GM12801 (cell line): Measurements from ENCODE around the gene TRAF3.

Experiments
- TF ChIP-seq, protein P1 (sequence below): IDR thresholded peaks from one replicate; pipeline ENCODE4 v1.5.1; 2011; ENCODE audit warnings: control low read depth; ENCODE audit not compliant: insufficient read length; ENCODE audit errors: extremely low read depth

Gene TRAF3, protein sequence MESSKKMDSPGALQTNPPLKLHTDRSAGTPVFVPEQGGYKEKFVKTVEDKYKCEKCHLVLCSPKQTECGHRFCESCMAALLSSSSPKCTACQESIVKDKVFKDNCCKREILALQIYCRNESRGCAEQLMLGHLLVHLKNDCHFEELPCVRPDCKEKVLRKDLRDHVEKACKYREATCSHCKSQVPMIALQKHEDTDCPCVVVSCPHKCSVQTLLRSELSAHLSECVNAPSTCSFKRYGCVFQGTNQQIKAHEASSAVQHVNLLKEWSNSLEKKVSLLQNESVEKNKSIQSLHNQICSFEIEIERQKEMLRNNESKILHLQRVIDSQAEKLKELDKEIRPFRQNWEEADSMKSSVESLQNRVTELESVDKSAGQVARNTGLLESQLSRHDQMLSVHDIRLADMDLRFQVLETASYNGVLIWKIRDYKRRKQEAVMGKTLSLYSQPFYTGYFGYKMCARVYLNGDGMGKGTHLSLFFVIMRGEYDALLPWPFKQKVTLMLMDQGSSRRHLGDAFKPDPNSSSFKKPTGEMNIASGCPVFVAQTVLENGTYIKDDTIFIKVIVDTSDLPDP

DNA sequence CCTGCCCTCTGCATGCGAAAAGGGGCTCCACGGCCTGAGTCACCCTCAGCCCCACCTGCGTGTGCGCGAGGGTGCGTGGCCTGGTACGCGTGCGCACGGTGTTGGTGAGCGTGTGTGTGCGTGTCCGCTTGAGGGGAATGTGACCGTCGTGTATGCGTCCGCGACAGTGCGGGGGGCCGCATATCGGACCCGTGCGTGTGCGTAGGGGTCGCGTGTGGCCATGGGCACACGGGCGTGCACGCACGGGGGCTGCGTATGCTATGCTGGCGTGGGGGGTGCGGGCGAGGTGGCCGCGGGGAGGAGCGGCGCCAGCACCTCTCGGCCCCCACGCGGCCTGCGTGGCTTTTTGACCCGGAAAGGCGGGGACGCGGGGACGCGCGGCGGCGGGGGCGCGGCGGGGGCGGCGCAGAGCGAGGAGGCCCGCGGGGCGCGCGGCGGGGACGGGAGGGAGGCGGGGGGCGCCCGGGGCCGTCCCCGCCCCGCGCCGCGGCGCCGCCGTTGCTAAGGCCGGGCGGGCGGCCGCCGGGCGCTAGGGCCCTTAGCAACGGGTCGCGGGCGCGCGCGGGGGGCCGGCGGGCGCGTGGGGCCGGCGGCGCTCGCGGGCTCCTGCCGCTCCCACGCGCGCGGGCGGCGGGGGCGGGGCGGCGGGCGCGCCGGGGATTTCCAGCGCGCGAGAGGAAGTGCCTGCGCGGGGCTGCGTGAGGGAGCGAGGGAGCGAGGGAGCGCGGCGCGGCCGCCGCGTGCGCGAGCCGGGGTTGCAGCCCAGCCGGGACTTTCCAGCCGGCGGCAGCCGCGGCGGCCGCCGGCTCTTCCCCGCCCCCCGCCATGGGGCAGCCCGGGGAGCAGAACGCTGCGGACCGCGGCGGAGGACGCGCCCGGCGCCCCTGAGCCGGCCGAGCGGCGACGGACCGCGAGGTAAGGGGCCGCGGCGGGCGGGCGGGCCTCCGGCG lies at the start of gene TRAF3:
Gene TRAF3 (plus strand): TSS at position 689 of the 950 bp plus-strand sequence. CDS start 92,753 bp downstream, outside the sequence.
- TF ChIP-seq, protein P1, sequence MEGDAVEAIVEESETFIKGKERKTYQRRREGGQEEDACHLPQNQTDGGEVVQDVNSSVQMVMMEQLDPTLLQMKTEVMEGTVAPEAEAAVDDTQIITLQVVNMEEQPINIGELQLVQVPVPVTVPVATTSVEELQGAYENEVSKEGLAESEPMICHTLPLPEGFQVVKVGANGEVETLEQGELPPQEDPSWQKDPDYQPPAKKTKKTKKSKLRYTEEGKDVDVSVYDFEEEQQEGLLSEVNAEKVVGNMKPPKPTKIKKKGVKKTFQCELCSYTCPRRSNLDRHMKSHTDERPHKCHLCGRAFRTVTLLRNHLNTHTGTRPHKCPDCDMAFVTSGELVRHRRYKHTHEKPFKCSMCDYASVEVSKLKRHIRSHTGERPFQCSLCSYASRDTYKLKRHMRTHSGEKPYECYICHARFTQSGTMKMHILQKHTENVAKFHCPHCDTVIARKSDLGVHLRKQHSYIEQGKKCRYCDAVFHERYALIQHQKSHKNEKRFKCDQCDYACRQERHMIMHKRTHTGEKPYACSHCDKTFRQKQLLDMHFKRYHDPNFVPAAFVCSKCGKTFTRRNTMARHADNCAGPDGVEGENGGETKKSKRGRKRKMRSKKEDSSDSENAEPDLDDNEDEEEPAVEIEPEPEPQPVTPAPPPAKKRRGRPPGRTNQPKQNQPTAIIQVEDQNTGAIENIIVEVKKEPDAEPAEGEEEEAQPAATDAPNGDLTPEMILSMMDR, result no peak

DNA sequence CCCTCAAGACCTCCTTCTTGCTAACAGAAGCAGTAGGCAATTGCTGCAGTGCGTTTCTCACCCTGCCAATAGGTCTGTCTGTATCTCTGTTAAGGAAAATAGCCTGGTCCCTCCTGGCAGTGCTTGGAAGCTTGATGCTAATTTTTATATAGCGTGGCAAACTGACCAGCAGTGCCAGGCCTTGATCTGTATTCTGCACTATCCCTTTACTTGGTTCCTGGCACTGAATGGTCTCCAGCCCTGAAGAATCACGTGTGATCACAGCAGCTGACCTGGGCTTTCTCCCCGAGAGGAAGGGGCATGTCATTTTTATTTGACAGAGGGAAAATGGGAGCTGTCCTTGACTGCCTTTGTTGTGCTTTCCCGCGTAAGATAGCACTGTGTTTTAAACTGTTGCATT lies 48.7 kb upstream of the TRAF3 start:
- TF ChIP-seq, protein P1, result no peak

DNA sequence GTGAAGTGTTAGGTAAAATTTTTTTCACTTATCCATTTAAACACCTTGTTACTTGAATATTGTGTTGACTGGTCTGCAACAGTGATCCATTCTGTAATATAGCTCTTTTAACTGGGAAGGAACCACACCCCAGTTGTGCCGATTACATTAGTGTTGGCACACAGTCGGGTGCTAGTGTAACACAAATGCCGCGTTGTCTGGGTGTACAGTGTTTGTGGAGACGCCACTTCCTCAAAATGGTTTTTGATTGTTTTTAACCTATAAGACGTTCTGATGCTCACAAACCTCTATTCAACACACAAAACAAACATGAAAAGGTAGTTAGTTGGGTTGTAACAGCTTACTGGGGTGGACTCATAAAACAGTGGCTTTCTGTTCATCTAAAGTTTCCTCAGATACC lies 48.0 kb upstream of the TRAF3 start:
- TF ChIP-seq, protein P1, result no peak

DNA sequence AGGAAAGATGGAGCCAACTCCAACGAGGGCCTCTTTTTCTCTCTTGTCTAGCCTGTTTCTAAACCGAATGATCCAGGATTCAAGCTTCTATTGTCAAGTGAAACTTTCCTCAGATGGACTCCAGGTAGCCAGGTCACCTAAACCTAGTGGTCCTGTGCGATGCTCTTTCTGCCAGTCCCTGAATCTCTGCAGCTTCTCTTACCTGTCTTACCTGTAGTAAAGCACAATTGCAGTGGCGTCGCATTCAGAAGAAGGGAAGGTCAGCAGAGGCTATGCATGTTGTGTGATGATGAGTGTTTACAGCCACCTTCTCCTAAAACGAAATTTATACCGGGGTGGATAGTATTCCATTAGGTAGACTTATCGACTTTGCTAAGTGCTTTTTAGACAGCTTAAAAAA lies 47.4 kb upstream of the TRAF3 start:
- TF ChIP-seq, protein P1, result no peak

DNA sequence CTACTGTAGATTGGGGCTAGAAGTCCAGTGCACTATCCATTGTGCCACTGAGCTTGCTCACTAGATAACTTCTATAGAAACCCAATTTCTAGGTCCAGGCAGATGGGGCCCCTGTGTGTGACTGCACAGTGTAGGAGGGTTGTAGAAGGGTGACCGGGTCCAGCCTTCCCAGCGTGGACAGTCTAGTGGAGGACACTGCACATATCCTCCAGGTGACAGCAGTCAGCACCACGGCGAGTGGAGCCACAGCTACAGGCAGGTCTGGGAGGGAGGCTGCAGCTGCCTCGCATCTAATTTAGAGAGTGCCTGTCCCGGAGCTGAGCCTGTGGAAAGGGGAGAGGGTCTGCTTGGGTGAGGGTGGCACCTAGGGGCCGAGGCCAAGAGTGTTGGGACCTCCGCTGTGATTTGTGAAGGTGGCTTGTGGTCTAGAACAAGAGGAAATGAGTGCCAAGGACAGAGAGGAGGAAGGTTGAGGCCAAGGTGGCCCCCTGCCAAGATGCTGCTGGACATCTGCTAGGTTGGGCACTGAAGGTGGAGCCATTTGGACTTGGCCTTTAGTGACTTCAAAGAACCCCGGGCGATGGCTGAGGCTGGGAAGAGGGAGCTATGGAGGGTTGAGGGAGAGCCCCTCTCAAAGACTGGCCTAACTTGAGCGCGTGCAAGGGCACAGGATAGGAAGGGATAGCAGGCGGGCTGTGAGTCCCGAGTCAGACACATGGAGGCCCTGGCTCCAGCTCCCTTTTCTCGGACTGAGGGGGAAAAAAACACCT lies 46.0 kb upstream of the TRAF3 start:
- TF ChIP-seq, protein P1, result no peak

DNA sequence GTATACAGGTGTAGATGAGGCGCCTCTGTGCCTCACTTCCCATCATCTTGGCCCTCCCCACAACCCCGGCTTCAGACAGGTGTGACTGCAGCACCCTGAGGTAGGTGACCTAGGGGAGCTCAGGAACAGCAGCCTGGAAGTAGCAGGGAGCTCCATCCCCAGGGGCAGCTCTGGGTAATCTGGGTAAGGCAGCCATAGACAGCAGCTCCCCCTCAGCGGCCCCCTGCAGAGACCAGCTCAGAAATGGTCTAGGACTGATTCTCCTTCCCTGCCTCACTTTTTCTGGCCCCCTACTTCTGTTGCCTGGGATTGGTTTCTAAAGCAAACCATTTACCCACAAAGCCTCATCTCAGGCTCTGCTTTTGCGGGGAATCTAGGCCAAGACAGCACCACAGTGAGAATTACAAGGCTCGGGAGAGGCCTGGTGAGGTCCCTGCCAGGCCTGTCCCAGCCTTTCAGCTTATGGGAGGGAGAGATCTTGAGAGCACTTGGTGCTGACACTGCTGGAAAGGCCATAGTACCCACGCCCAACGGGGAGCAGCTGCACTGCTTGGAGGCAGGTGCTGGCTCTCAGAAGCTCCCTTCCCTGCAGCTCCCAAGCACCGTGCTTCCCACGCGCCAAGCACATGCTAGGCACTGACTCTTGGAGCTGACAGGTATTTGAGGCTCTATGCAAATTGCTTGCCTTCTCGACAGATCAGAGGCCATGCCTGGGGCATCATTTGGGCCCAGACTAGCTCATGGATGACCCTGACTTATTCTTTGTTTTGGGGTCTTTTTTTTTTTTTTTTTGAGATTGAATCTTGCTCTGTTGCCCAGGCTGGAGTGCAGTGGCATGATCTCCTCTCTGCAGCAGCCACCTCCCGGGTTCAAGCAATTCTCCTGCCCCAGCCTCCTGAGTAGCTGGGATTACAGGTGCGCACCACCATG lies 45.1 kb upstream of the TRAF3 start:
- TF ChIP-seq, protein P1, result no peak
